H9 (cell line): Measurements from ENCODE around the gene ANKRD44. TPM values are rescaled to one million over a fixed set of nuclear protein-coding genes. Genes with fewer than 3 reads are reported as not detected.

Experiments
- DNase-seq: peaks from one replicate; pipeline ENCODE4 v3.0.0-alpha.2; 2017
- H2AFZ ChIP-seq: one replicate; pipeline ENCODE4 v1.6.1; 2013; ENCODE audit warnings: mild to moderate bottlenecking, low read length, control low read depth, moderate library complexity
- H2AK5ac ChIP-seq: 2 replicates; pipeline ENCODE4 v1.6.1; 2013; ENCODE audit warnings: low read length, control low read depth, mixed read lengths; ENCODE audit not compliant: insufficient read length
- H2BK120ac ChIP-seq: one replicate; pipeline ENCODE4 v1.6.1; 2013; ENCODE audit warnings: low read depth, mild to moderate bottlenecking, low read length, control low read depth, inconsistent platforms; ENCODE audit not compliant: poor library complexity, severe bottlenecking
- H2BK12ac ChIP-seq: 2 replicates; pipeline ENCODE4 v1.6.1; 2013; ENCODE audit warnings: low read length, control low read depth, mixed read lengths, low read depth; ENCODE audit not compliant: insufficient read length
- H2BK15ac ChIP-seq: 2 replicates; pipeline ENCODE4 v1.6.1; 2013; ENCODE audit warnings: low read depth, low read length, control low read depth
- H2BK20ac ChIP-seq: one replicate; pipeline ENCODE4 v1.6.1; 2013; ENCODE audit warnings: low read depth, mild to moderate bottlenecking, low read length, control low read depth, inconsistent platforms; ENCODE audit not compliant: poor library complexity, severe bottlenecking
- H2BK5ac ChIP-seq: 2 replicates; pipeline ENCODE4 v1.6.1; 2013; ENCODE audit warnings: low read length, control low read depth, mixed read lengths; ENCODE audit not compliant: insufficient read length
- H3K14ac ChIP-seq: 2 replicates; pipeline ENCODE4 v1.6.1; 2013; ENCODE audit warnings: low read length, control low read depth; ENCODE audit not compliant: insufficient read depth
- H3K18ac ChIP-seq: 2 replicates; pipeline ENCODE4 v1.6.1; 2013; ENCODE audit warnings: low read depth, mild to moderate bottlenecking, mixed read lengths, low read length, control low read depth; ENCODE audit not compliant: insufficient read length
- H3K23ac ChIP-seq: 2 replicates; pipeline ENCODE4 v1.6.1; 2013; ENCODE audit warnings: low read length, control low read depth, mixed read lengths, low read depth; ENCODE audit not compliant: insufficient read length
- H3K23me2 ChIP-seq: 2 replicates; pipeline ENCODE4 v1.6.1; 2013; ENCODE audit warnings: low read depth, mild to moderate bottlenecking, mixed read lengths, low read length, control low read depth; ENCODE audit not compliant: insufficient read length, poor library complexity, severe bottlenecking
- H3K27ac ChIP-seq: 2 replicates; pipeline ENCODE4 v1.5.1; 2013; ENCODE audit warnings: low read length, control low read depth, mixed read lengths, low read depth; ENCODE audit not compliant: insufficient read length
- H3K27me3 ChIP-seq: 2 replicates; pipeline ENCODE4 v1.6.1; 2013; ENCODE audit warnings: low read length, control low read depth, inconsistent platforms; ENCODE audit not compliant: insufficient read depth
- H3K4ac ChIP-seq: 2 replicates; pipeline ENCODE4 v1.6.1; 2013; ENCODE audit warnings: low read depth, mild to moderate bottlenecking, control low read depth, inconsistent platforms, low read length, moderate library complexity
- H3K4me1 ChIP-seq: 2 replicates; pipeline ENCODE4 v1.6.1; 2013; ENCODE audit warnings: low read length, control low read depth, inconsistent platforms; ENCODE audit not compliant: insufficient read depth
- H3K4me2 ChIP-seq: 2 replicates; pipeline ENCODE4 v1.6.1; 2013; ENCODE audit warnings: low read length, control low read depth, mixed read lengths; ENCODE audit not compliant: insufficient read length, insufficient read depth
- H3K56ac ChIP-seq: 2 replicates; pipeline ENCODE4 v1.6.1; 2013; ENCODE audit warnings: low read depth, mild to moderate bottlenecking, mixed read lengths, low read length, control low read depth; ENCODE audit not compliant: insufficient read length
- H3K79me1 ChIP-seq: 2 replicates; pipeline ENCODE4 v1.6.1; 2013; ENCODE audit warnings: low read depth, mild to moderate bottlenecking, moderate library complexity, low read length, control low read depth, inconsistent platforms; ENCODE audit not compliant: insufficient read depth, poor library complexity, severe bottlenecking
- H3K79me2 ChIP-seq: 2 replicates; pipeline ENCODE4 v1.6.1; 2013; ENCODE audit warnings: low read length, control low read depth, inconsistent platforms; ENCODE audit not compliant: insufficient read depth
- H3K9ac ChIP-seq: 2 replicates; pipeline ENCODE4 v1.6.1; 2013; ENCODE audit warnings: low read length, control low read depth, mixed read lengths; ENCODE audit not compliant: insufficient read length; ENCODE audit errors: extremely low read depth
- H3K9me3 ChIP-seq: one replicate; pipeline ENCODE4 v1.6.1; 2013; ENCODE audit warnings: low read depth, low read length, inconsistent platforms; ENCODE audit not compliant: control insufficient read depth
- H3T11ph ChIP-seq: one replicate; pipeline ENCODE4 v1.6.1; 2013; ENCODE audit warnings: mild to moderate bottlenecking, low read length, control low read depth, inconsistent platforms
- H4K20me1 ChIP-seq: one replicate; pipeline ENCODE4 v1.6.1; 2013; ENCODE audit not compliant: control insufficient read depth, insufficient read length, insufficient read depth
- H4K5ac ChIP-seq: 2 replicates; pipeline ENCODE4 v1.6.1; 2013; ENCODE audit warnings: low read depth, mild to moderate bottlenecking, mixed read lengths, low read length, control low read depth; ENCODE audit not compliant: insufficient read length
- H4K8ac ChIP-seq: replicated peaks from 2 replicates; pipeline ENCODE4 v1.6.1; 2013; ENCODE audit warnings: low read length, control low read depth, mixed read lengths, low read depth; ENCODE audit not compliant: insufficient read length
- H4K91ac ChIP-seq: 2 replicates; pipeline ENCODE4 v1.6.1; 2013; ENCODE audit warnings: low read depth, mild to moderate bottlenecking, moderate library complexity, mixed read lengths, low read length, control low read depth; ENCODE audit not compliant: insufficient read length
- H3K27ac Mint-ChIP-seq, 3 experiments: 2 replicates in 2 of 3; 3 replicates in 1 of 3; pipeline ENCODE4 v1.8.0; 2020 to 2021; ENCODE audit warnings: mixed read lengths in 3 of 3, mild to moderate bottlenecking in 1 of 3, moderate library complexity in 1 of 3
- H3K27me3 Mint-ChIP-seq: 2 replicates; pipeline ENCODE4 v1.8.0; 2021; ENCODE audit warnings: low read depth, mild to moderate bottlenecking, moderate library complexity, mixed read lengths
- H3K36me3 Mint-ChIP-seq, 3 experiments: 2 replicates in 2 of 3; 3 replicates in 1 of 3; pipeline ENCODE4 v1.8.0; 2020 to 2021; ENCODE audit warnings: low read depth in 3 of 3, mixed read lengths in 3 of 3; ENCODE audit not compliant: insufficient read depth in 1 of 3
- H3K4me1 Mint-ChIP-seq, 2 experiments: 2 replicates each; pipeline ENCODE4 v1.8.0; 2020; ENCODE audit warnings: mixed read lengths in 2 of 2
- H3K4me3 Mint-ChIP-seq, 2 experiments: 2 replicates in 1 of 2; 3 replicates in 1 of 2; pipeline ENCODE4 v1.8.0; 2020 to 2021; ENCODE audit warnings: mild to moderate bottlenecking in 2 of 2, mixed read lengths in 2 of 2, moderate library complexity in 1 of 2
- H3K9me3 Mint-ChIP-seq, 2 experiments: 2 replicates in 1 of 2; 3 replicates in 1 of 2; pipeline ENCODE4 v1.8.0; 2020; ENCODE audit warnings: mild to moderate bottlenecking in 2 of 2, mixed read lengths in 2 of 2, moderate library complexity in 1 of 2
- CTCF ChIP-seq: fragments of 200-600 bp; sonication (generic); conservative IDR thresholded peaks from 3 replicates; pipeline ENCODE4 v1.8.0; 2021; ENCODE audit warnings: antibody characterized with exemption, mild to moderate bottlenecking
- WGBS: extraction: QIAGEN DNeasy Blood & Tissue Kit; methylation state at CpG from one replicate; pipeline ENCODE4 v1.1.7; 2013; ENCODE audit warnings: missing lambda C conversion rate, low lambda C conversion rate, mixed read lengths; ENCODE audit not compliant: insufficient read length; ENCODE audit errors: extremely low coverage; 5-methylcytosine and 5-hydroxymethylcytosine counted together
- total RNA-seq: library from RNA; stranded (reverse); gene quantifications from 2 replicates; pipeline ENCODE4 v1.2.1, GENCODE V29; 2021

Gene ANKRD44
- total RNA-seq, 1 experiment from 2014 or later = 1.9 TPM

- H2BK15ac ChIP-seq = no peak overlapping the region
Observed at GRCh38 chr2:197200762-197201058, 109.9 kb downstream of the ANKRD44 start.

More at GRCh38 chr2:197200762-197201058, 109.9 kb downstream of the ANKRD44 start:
- no peaks in the 10 kb centered on the region for H3K79me1 ChIP-seq
- H3K23me2 ChIP-seq = no peaks in the 10 kb centered on the region
- Mint-ChIP-seq H3K36me3 (no peaks in the 10 kb centered on the region), H3K4me3 (no peak overlapping the region), H3K9me3 (no peaks in the 10 kb centered on the region), H3K4me1 (peaks cover 0 to 12% of the 10 kb centered on the region in 2 experiments; a peak in 2 of 4 replicates), H3K27me3 (no peaks in the 10 kb centered on the region), H3K27ac (no peak overlapping the region)
- H4K91ac ChIP-seq = no peak overlapping the region
- H3K23ac ChIP-seq = no peak overlapping the region
- H3K18ac ChIP-seq = no peak overlapping the region
- H3K27ac ChIP-seq = no peak overlapping the region
- no peak overlapping the region for H3T11ph ChIP-seq
- H3K4ac ChIP-seq = no peak overlapping the region
- H3K27me3 ChIP-seq = no peaks in the 10 kb centered on the region
- H3K9ac ChIP-seq = no peak overlapping the region
- no peak overlapping the region for H2BK5ac ChIP-seq
- H4K8ac ChIP-seq = no peak overlapping the region
- no peak for DNase-seq
- no peaks in the 10 kb centered on the region for H3K4me1 ChIP-seq
- H2BK20ac ChIP-seq = no peak overlapping the region
- H3K56ac ChIP-seq = no peak overlapping the region
- no peaks in the 10 kb centered on the region for H3K9me3 ChIP-seq
- H2AFZ ChIP-seq = no peak overlapping the region
- no peak overlapping the region for H2BK12ac ChIP-seq
- no peak overlapping the region for H2AK5ac ChIP-seq
- H3K79me2 ChIP-seq = no peaks in the 10 kb centered on the region
- no peak overlapping the region for H4K5ac ChIP-seq
- H2BK120ac ChIP-seq = no peak overlapping the region
- no peak for TF ChIP-seq CTCF
- H3K14ac ChIP-seq = no peak overlapping the region
- WGBS = no CpG with 5 or more reads among the region's 1 CpG
- no peak overlapping the region for H3K4me2 ChIP-seq
- H4K20me1 ChIP-seq = no peaks in the 10 kb centered on the region
